ENCODE results near the gene ROBO2. TPM values are rescaled to one million over a fixed set of nuclear protein-coding genes. Genes with fewer than 3 reads are reported as not detected.

ROBO2 gene
- polyA plus RNA-seq, 1 of the 3 experiments (the other 2 are of a cell fraction), result not detected

DNA sequence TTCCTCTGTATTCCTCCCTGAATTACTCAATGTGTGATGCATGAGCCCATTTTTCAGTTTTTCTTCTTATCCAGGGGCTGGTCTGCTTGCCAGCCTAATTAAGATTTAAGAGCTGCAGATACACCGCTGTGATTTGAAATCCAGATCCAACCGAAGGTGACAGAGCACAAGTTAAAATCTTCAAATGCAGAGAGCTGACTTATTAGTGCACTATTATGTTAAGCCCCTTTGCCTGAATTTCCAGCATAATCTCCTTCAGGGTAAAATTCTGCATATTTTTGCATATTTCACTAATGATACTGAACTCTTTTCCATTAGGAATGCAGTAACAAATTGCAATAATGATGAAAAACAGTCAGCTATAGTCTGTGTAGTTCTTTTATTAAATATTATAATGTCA lies 583.6 kb downstream of the ROBO2 start:
- Histone ChIP-seq H3K27ac (ENCODE audit: low read depth in 2 of 2, low read length in 1 of 2) (no peak overlapping the region), H3K4me3 (ENCODE audit: low read depth in 2 of 2, low read length in 1 of 2) (no peak overlapping the region), H3K9me3 (no peaks in the 10 kb centered on the region), H2AFZ (ENCODE audit: low read depth) (no peak overlapping the region), H3K27me3 (ENCODE audit: insufficient read depth) (no peaks in the 10 kb centered on the region), H3K9ac (no peak overlapping the region), H3K9me2 (no peaks in the 10 kb centered on the region), H3K36me3 (replicated peaks in 1 of 2; ENCODE audit: control insufficient read depth in 1 of 2, insufficient read depth in 2 of 2, low read length in 1 of 2) (no peaks in the 10 kb centered on the region), H3K4me1 (ENCODE audit: control insufficient read depth in 1 of 2, insufficient read depth in 2 of 2, low read depth in 1 of 2, low read length in 1 of 2) (no peaks in the 10 kb centered on the region), H3K79me2 (ENCODE audit: insufficient read depth) (no peaks in the 10 kb centered on the region), H3F3A (replicated peaks; ENCODE audit: insufficient read depth) (no peaks in the 10 kb centered on the region), H3K4me2 (no peak overlapping the region), H4K20me1 (ENCODE audit: insufficient read depth) (no peaks in the 10 kb centered on the region)
- no peak for DNase-seq
- ChIA-PET CTCF (no interaction called here), POLR2A (no interaction called here)
- WGBS (ENCODE audit: low lambda C conversion rate), result 67% methylated on average over 2 of the region's 2 CpGs
- TF ChIP-seq PBX3 (IDR thresholded peaks at IDR 0.05) (no peak), SIN3A (IDR thresholded peaks at IDR 0.05; ENCODE audit: borderline replicate concordance, low read depth, low read length) (no peak), MAX (IDR thresholded peaks at IDR 0.05; ENCODE audit: low read depth) (no peak), YY1 (IDR thresholded peaks at IDR 0.05; ENCODE audit: low read depth) (no peak), GATA2 (CRISPR knock-in tag; IDR thresholded peaks at IDR 0.05) (no peak), EZH2phosphoT487 (IDR thresholded peaks at IDR 0.05; ENCODE audit: borderline replicate concordance, low read depth) (no peak)
- TF ChIP-seq, protein P1, sequence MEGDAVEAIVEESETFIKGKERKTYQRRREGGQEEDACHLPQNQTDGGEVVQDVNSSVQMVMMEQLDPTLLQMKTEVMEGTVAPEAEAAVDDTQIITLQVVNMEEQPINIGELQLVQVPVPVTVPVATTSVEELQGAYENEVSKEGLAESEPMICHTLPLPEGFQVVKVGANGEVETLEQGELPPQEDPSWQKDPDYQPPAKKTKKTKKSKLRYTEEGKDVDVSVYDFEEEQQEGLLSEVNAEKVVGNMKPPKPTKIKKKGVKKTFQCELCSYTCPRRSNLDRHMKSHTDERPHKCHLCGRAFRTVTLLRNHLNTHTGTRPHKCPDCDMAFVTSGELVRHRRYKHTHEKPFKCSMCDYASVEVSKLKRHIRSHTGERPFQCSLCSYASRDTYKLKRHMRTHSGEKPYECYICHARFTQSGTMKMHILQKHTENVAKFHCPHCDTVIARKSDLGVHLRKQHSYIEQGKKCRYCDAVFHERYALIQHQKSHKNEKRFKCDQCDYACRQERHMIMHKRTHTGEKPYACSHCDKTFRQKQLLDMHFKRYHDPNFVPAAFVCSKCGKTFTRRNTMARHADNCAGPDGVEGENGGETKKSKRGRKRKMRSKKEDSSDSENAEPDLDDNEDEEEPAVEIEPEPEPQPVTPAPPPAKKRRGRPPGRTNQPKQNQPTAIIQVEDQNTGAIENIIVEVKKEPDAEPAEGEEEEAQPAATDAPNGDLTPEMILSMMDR (IDR thresholded peaks at IDR 0.05), result no peak

DNA sequence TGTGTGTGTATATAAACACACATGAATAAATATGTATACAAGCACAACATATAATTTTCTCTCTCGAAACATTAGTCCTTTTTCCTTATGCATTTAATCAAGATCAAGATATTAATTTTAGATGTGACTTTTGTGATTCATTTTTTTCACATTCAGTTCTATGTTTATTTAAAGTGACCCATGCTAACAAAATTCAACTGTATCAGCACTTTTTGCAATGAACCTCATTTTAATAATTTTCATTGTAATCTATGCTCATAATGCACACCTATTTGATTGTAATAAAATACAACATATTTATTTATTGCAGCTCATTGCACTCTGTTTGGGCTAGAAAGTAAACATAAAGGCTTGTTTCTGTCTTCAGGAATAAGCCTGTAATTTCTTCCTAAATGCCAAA lies 586.3 kb downstream of the ROBO2 start:
- ChIA-PET POLR2A (no interaction called here), CTCF (no interaction called here)
- Histone ChIP-seq H3K36me3 (replicated peaks in 1 of 2; ENCODE audit: control insufficient read depth in 1 of 2, insufficient read depth in 2 of 2, low read length in 1 of 2) (no peaks in the 10 kb centered on the region), H4K20me1 (ENCODE audit: insufficient read depth) (no peaks in the 10 kb centered on the region), H3K9ac (no peak overlapping the region), H3K4me3 (ENCODE audit: low read depth in 2 of 2, low read length in 1 of 2) (no peak overlapping the region), H3K9me2 (no peaks in the 10 kb centered on the region), H2AFZ (ENCODE audit: low read depth) (no peak overlapping the region), H3K27me3 (ENCODE audit: insufficient read depth) (no peaks in the 10 kb centered on the region), H3K4me1 (ENCODE audit: control insufficient read depth in 1 of 2, insufficient read depth in 2 of 2, low read depth in 1 of 2, low read length in 1 of 2) (no peaks in the 10 kb centered on the region), H3F3A (replicated peaks; ENCODE audit: insufficient read depth) (no peaks in the 10 kb centered on the region), H3K4me2 (no peak overlapping the region), H3K79me2 (ENCODE audit: insufficient read depth) (no peaks in the 10 kb centered on the region), H3K9me3 (no peaks in the 10 kb centered on the region), H3K27ac (ENCODE audit: low read depth in 2 of 2, low read length in 1 of 2) (no peak overlapping the region)
- WGBS (ENCODE audit: low lambda C conversion rate), result 50% methylated on average over 1 of the region's 1 CpG
- DNase-seq, result no peak
- no peak for TF ChIP-seq POLR2AphosphoS5 (IDR thresholded peaks at IDR 0.05; ENCODE audit: low read depth, low read length)
- no peak for TF ChIP-seq REST (IDR thresholded peaks at IDR 0.05; ENCODE audit: low read depth, low read length)
- TF ChIP-seq ELF1 (IDR thresholded peaks at IDR 0.05), result no peak
- no peak for TF ChIP-seq MEF2A (IDR thresholded peaks at IDR 0.05; ENCODE audit: borderline replicate concordance, low read depth)
- no peak for TF ChIP-seq NRF1 (IDR thresholded peaks at IDR 0.05; ENCODE audit: low read depth, low read length)
- TF ChIP-seq ZBTB33 (IDR thresholded peaks at IDR 0.05; ENCODE audit: borderline replicate concordance, low read depth), result no peak
- TF ChIP-seq SMC3 (IDR thresholded peaks at IDR 0.05; ENCODE audit: low read depth, low read length), result no peak
- TF ChIP-seq TAF1 (IDR thresholded peaks at IDR 0.05; ENCODE audit: borderline replicate concordance, low read depth, low read length), result no peak
- no peak for TF ChIP-seq RFX5 (IDR thresholded peaks at IDR 0.05; ENCODE audit: low read length)
- no peak for TF ChIP-seq FOSL2 (IDR thresholded peaks at IDR 0.05; ENCODE audit: borderline replicate concordance, low read depth)
- TF ChIP-seq GATA2 (CRISPR knock-in tag; IDR thresholded peaks at IDR 0.05), result no peak
- TF ChIP-seq FOXJ3 (CRISPR knock-in tag; IDR thresholded peaks at IDR 0.05), result no peak
- TF ChIP-seq TEAD4 (IDR thresholded peaks at IDR 0.05; ENCODE audit: borderline replicate concordance, insufficient read depth), result no peak

Measured in SK-N-SH (cell line).